Lung (tissue), 12 donors: Measurements from ENCODE around the gene XXYLT1. TPM values are rescaled to one million over a fixed set of nuclear protein-coding genes. Genes with fewer than 3 reads are reported as not detected.
"Not testable (repeated sequence)": the region's sequence is repeated elsewhere in the genome, so short reads cannot be mapped to it uniquely, and the experiment has no call there.

Experiments
- ATAC-seq: fragments of 200-7000 bp; cut with Tn5 transposase; one replicate; pipeline ENCODE4 v1.9.1; 2020; ENCODE audit warnings: moderate number of reproducible peaks; ENCODE audit not compliant: insufficient read depth, low FRiP score
- DNase-seq, 3 donors: peaks; one replicate each; pipeline ENCODE4 v3.0.0-alpha.2; 2013 to 2017
- H3K27ac ChIP-seq, 2 donors: one replicate each; pipeline ENCODE4 v1.5.1; 2013; ENCODE audit warnings: mild to moderate bottlenecking in 2 of 2, moderate library complexity in 2 of 2, control low read depth in 1 of 2, inconsistent platforms in 1 of 2, low read depth in 1 of 2, low read length in 1 of 2
- H3K27me3 ChIP-seq, 3 donors: one replicate each; pipeline ENCODE4 v1.5.1; 2013; ENCODE audit warnings: low read length in 2 of 3; ENCODE audit not compliant: control insufficient read depth in 3 of 3, insufficient read depth in 3 of 3
- H3K36me3 ChIP-seq, 4 donors: one replicate each; pipeline ENCODE4 v1.5.1; 2013; ENCODE audit warnings: low read length in 4 of 4, mild to moderate bottlenecking in 1 of 4, moderate library complexity in 1 of 4; ENCODE audit not compliant: control insufficient read depth in 4 of 4, insufficient read depth in 4 of 4
- H3K4me1 ChIP-seq, 5 donors: one replicate each; pipeline ENCODE4 v1.5.1; 2013; ENCODE audit warnings: low read length in 5 of 5, mild to moderate bottlenecking in 2 of 5, moderate library complexity in 1 of 5; ENCODE audit not compliant: control insufficient read depth in 5 of 5, insufficient read depth in 5 of 5
- H3K4me3 ChIP-seq: one replicate; pipeline ENCODE4 v1.5.1; 2013; ENCODE audit warnings: mild to moderate bottlenecking, control low read depth, moderate library complexity
- H3K9ac ChIP-seq, 2 donors: one replicate each; pipeline ENCODE4 v1.5.1; 2013; ENCODE audit warnings: low read length in 2 of 2, control low read depth in 1 of 2; ENCODE audit not compliant: insufficient read depth in 1 of 2
- H3K9me3 ChIP-seq, 4 donors: one replicate each; pipeline ENCODE4 v1.5.1; 2013; ENCODE audit warnings: low read length in 3 of 4, mild to moderate bottlenecking in 1 of 4, moderate library complexity in 1 of 4; ENCODE audit not compliant: control insufficient read depth in 4 of 4, insufficient read depth in 3 of 4
- WGBS, 2 donors: extraction: QIAGEN DNeasy Blood & Tissue Kit; methylation state at CpG; one replicate each; pipeline ENCODE4 v1.1.7; 2013; 5-methylcytosine and 5-hydroxymethylcytosine counted together
- polyA plus RNA-seq, 2 donors: library from polyadenylated mRNA; stranded (reverse); fragments of 200-250 nt; gene quantifications; one replicate each; pipeline ENCODE4 v1.2.1, GENCODE V29; 2013
- total RNA-seq, 2 donors: library from RNA; depleted of rRNA in 1 of 2; stranded (reverse); fragments of >200 nt in 1 of 2; gene quantifications; one replicate each; pipeline ENCODE4 v1.2.1, GENCODE V29; 2014 to 2021
- TF ChIP-seq, protein P1 (sequence below): IDR thresholded peaks from 2 replicates; pipeline ENCODE4 v1.5.1; 2012; ENCODE audit warnings: mild to moderate bottlenecking; ENCODE audit errors: control extremely low read depth, extremely low read depth
- donor health status: control.
- donor health status: control.
- donor health status: Bipolar disorder and iron deficiency.
- donor health status: healthy.
- donor health status: DM: yes; HTN: yes; CAD: no.

The XXYLT1 gene
- total and polyA plus RNA-seq, 4 donors = 4.7 to 15.4 (median 11.4) TPM

DNA sequence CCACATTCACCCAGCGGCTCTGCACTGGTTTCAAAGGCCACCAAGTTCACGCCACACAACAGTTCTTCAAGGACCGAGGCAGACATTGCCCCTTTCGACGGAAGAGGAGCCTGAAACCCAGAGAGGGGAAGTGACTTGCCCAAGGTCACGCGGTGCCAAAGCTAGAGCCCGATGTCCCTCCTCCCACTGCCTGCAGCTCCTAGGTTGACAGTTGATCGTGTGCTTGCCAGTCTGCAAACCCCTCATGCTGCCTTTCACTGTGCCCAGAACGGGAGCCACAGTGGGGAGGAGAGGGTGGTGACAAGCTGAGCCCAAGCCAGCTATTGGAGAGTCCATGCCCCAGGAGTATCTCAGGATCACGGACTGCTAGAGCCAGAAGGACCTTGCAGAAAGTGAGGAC, 230.9 kb downstream of the XXYLT1 start:
- H3K27me3 ChIP-seq = peaks cover 0 to 6% (median 0%) of the 10 kb centered on the region in 3 donors
- H3K27ac ChIP-seq = no peak overlapping the region
- TF ChIP-seq, protein P1, sequence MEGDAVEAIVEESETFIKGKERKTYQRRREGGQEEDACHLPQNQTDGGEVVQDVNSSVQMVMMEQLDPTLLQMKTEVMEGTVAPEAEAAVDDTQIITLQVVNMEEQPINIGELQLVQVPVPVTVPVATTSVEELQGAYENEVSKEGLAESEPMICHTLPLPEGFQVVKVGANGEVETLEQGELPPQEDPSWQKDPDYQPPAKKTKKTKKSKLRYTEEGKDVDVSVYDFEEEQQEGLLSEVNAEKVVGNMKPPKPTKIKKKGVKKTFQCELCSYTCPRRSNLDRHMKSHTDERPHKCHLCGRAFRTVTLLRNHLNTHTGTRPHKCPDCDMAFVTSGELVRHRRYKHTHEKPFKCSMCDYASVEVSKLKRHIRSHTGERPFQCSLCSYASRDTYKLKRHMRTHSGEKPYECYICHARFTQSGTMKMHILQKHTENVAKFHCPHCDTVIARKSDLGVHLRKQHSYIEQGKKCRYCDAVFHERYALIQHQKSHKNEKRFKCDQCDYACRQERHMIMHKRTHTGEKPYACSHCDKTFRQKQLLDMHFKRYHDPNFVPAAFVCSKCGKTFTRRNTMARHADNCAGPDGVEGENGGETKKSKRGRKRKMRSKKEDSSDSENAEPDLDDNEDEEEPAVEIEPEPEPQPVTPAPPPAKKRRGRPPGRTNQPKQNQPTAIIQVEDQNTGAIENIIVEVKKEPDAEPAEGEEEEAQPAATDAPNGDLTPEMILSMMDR = no peak
- ATAC-seq (peak; percentile 24), DNase-seq (peak in 1 of 3 donors; percentile 10)
- H3K4me3 ChIP-seq = no peak overlapping the region
- peaks cover 0 to 3% (median 0%) of the 10 kb centered on the region in 4 donors for H3K9me3 ChIP-seq
- WGBS, 2 donors = 49 to 77% methylated on average over 11 of the region's 11 CpGs
- no peak overlapping the region for H3K9ac ChIP-seq
- H3K36me3 ChIP-seq = no peaks in the 10 kb centered on the region
- peaks cover 0 to 5% (median 0%) of the 10 kb centered on the region in 5 donors for H3K4me1 ChIP-seq

DNA sequence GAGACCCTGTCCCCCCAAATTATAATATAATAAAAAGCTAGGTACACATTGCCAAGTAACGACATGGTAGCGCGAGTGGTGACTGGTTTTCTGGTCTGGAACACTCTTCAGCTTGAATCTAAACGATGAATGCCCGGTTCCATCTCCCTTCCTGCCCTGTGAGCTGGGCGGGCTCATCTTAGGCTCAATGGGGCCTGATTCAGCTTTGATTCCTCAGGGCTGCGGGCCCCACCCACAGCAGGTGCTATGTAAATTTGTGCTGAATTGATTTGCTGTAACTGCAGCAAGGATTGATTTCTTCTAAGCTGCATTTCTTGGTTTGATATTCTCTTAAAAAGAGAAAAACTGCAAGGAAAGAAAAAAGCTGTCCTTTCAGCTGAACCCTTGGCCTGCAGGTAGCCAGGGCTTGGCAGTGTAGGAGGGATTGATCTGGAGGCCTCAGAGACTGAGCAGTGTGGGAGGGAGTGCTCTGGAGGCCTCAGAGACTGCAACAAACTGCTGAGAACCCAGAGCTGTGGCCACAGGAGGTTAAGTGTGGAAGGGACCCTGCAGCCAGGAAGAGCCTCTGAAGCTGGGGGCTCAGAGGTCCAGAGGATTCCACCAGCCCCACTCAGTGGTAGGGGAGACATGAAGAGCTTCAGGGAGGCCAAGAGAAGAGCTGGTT, 231.6 kb downstream of the XXYLT1 start:
- TF ChIP-seq, protein P1 = no peak
- DNase-seq (no peak), ATAC-seq (no peak)
- H3K9me3 ChIP-seq = peaks cover 0 to 3% (median 0%) of the 10 kb centered on the region in 4 donors
- H3K27ac ChIP-seq = no peak overlapping the region
- WGBS, 2 donors = 86 to 87% methylated on average over 7 of the region's 7 CpGs
- no peak overlapping the region for H3K9ac ChIP-seq
- no peak overlapping the region for H3K4me3 ChIP-seq
- H3K36me3 ChIP-seq = no peaks in the 10 kb centered on the region
- peaks cover 0 to 5% (median 0%) of the 10 kb centered on the region in 5 donors for H3K4me1 ChIP-seq
- H3K27me3 ChIP-seq = peaks cover 0 to 6% (median 0%) of the 10 kb centered on the region in 3 donors

DNA sequence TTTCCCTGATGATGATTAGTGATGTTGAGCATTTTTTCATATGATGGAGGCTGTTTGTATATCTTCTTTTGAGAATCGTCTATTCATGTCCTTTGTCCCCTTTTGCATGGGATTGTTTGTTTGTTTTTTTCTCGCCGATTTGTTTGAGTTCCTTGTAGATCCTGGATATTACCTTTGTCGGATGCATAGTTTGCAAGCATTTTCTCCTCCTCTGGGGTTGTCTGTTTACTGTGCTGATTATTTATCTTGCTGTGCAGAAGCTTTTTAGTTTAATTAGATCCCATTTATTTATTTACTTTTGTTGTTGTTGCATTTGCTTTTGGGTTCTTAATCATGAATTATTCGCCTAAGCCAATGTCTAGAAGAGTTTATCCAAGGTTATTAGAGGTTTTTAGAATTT, 232.8 kb downstream of the XXYLT1 start:
- peaks cover 0 to 4% (median 0%) of the 10 kb centered on the region in 3 donors for H3K27me3 ChIP-seq
- H3K4me3 ChIP-seq = no peak overlapping the region
- TF ChIP-seq, protein P1 = no peak
- DNase-seq = no peak
- H3K4me1 ChIP-seq = peaks cover 0 to 5% (median 0%) of the 10 kb centered on the region in 5 donors
- 82 to 95% methylated on average over 5 of the region's 5 CpGs for WGBS, 2 donors
- H3K36me3 ChIP-seq = no peaks in the 10 kb centered on the region
- H3K27ac ChIP-seq = no peak overlapping the region
- ATAC-seq = no peak
- no peak overlapping the region for H3K9ac ChIP-seq
- H3K9me3 ChIP-seq = peaks cover 0 to 3% (median 0%) of the 10 kb centered on the region in 4 donors

DNA sequence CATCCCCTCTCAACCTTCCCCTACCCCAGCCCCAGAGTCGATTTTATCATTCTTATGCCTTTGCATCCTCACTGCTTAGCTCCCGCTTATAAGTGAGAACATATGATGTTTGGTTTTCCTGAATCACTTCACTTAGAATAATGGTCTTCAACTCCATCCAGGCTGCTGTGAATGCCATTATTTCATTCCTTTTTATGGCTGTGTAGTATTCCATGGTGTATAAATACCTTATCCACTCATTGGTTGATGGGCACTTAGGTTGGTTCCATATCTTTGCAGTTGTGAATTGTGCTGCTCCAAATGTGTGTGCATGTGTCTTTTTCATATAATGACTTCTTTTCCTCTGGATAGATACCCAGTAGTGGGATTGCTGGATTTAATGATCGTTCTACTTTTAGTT, 233.4 kb downstream of the XXYLT1 start:
- not testable (repeated sequence) for H3K4me3 ChIP-seq, H3K9ac ChIP-seq, DNase-seq, H3K27me3 ChIP-seq, H3K9me3 ChIP-seq, H3K27ac ChIP-seq, ATAC-seq, H3K4me1 ChIP-seq, H3K36me3 ChIP-seq
- WGBS, 2 donors = 95 to 97% methylated on average over 3 of the region's 3 CpGs
